Measurements from ENCODE around the gene ZNF701. TPM values are rescaled to one million over a fixed set of nuclear protein-coding genes. Genes with fewer than 3 reads are reported as not detected.

The ZNF701 gene
- total RNA-seq, 4 donors from 2014 or later: 12.2 to 21.1 (median 17.6) TPM

DNA sequence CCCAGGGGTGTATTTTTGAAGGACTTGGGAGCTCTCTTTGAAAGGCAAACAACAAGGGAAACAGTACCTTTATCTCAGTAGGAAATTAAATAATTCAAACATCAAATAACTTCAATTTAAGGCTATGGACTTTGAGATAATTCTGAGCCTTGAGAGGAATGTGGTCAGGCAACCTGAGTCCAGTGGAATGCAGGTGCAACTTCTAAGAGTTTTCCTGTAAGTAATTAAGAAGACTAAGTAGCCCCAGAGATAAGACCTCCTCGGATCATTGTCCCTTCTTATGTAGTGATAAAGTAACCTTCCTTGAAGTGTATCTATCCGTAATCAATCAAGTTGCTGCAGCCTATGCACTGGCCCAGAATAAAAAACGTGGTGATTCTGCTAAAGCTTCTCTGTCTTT, 29.2 kb downstream of the ZNF701 start:
- TF ChIP-seq, protein P1, sequence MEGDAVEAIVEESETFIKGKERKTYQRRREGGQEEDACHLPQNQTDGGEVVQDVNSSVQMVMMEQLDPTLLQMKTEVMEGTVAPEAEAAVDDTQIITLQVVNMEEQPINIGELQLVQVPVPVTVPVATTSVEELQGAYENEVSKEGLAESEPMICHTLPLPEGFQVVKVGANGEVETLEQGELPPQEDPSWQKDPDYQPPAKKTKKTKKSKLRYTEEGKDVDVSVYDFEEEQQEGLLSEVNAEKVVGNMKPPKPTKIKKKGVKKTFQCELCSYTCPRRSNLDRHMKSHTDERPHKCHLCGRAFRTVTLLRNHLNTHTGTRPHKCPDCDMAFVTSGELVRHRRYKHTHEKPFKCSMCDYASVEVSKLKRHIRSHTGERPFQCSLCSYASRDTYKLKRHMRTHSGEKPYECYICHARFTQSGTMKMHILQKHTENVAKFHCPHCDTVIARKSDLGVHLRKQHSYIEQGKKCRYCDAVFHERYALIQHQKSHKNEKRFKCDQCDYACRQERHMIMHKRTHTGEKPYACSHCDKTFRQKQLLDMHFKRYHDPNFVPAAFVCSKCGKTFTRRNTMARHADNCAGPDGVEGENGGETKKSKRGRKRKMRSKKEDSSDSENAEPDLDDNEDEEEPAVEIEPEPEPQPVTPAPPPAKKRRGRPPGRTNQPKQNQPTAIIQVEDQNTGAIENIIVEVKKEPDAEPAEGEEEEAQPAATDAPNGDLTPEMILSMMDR (IDR thresholded peaks at IDR 0.05; ENCODE audit: low read depth): no peak

DNA sequence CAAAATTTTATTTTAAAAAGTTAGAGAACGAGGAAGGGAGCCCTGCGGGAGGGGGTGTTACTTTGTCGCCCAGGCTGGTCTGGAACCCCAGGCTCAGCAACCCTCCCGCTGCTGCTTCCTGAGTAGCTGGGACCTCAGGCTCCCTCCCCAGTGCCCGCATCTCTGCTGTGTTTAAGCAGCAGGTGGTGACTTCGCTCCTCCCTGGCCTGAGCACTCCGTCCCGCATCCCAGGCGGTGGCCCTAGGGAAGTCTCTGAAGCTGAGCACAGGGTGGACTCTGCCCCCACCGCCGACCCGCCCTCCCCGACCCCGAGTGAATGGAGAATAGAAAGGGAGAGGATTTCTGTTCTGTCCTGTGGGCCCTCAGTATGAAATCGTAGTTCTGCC, 30.5 kb downstream of the ZNF701 start:
- TF ChIP-seq, protein P1 (IDR thresholded peaks at IDR 0.05; ENCODE audit: low read depth): no peak

DNA sequence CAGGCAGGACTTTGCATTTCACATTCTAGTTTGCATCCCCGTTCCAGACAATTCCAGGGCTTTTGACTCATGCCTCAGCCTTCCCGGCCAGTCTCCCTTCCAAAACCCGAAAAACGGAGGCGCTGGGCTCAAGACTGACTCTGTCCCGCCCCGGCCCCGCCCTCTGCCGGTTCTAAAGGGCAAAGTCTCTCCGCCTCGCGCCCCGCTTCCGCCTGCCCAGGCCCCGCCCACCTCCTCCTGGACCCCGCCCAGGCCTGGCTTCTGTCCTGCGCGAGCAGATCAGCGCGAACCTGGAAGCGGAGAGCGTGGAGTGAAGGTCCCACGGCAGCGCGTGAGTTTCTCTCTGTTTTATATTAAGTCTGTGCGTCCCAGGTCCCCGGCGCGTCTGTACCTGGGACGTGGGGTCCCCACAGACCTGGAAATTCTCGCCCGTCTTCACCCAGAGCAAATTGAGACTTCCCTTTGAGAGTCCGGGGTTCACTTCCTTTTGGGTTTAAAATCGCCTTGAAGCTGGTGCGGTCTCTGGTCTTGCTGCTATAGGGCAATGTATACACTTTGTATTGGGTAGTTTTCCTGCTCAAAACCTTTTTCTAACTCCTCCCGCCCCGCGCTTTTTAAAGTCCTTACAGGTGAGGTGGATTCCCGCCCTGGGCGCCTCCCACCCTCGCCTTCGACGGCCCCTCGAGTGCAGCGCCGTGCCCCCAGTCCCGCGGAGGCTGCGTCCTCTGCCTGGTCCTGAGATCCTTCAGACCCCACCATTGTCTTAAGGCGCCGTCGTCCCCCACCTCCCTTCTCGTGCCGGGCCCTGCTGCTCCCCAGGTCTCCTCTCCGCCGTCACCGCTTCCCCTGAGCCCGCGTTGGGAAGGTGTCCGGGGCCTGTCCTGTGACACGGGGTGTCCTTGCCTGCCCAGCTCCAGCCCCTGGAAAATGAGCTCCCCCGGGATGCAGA, 31.2 kb downstream of the ZNF701 start:
- TF ChIP-seq, protein P1 (IDR thresholded peaks at IDR 0.05; ENCODE audit: low read depth): no peak

DNA sequence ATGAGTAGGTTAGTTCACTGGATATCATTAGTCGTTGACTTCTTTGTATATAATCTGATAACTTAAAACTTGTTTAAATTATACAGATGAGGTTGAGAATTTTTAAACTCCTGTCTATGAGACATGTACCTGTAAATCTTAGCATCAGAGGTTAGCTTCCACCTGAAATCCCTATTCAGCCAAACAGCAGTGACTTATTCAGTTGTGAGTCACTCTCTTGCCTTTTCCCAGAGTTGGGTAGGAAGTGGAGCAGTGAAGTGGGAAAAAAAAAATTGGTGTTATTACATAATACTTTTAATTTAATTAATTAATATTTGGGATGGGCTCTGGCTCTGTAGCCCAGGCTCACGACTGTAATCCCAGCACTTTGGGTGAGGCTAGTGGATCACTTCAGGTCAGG, 32.9 kb downstream of the ZNF701 start:
- TF ChIP-seq, protein P1 (IDR thresholded peaks at IDR 0.05; ENCODE audit: low read depth): no peak

DNA sequence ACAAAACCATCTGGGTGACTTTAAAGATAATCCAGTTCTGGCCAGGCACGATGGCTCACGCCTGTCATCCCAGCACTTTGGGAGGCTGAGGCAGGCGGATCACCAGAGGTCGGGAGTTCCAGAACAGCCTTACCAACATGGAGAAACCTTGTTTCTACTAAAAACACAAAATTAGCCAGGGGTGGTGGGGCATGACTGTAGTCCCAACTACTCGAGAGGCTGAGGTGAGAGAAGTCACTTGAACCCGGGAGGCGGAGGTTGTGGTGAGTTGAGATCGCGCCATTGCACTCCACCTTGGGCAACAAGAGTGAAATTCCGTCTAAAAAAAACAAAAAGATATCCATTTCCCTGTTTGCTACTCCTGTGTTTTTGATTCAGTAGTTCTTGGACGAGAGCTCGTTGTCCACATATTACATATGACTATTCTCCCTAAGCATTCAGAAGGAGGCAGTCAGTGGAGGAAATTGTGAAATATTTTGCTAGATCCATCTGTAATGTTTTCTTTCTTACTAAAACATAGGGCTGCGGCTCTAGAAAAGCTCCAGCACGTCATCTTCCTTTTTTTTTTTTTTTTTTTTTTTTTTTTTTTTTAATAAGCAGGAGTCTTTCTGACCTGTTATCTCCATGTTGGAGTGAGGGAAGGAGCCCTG, 33.6 kb downstream of the ZNF701 start:
- TF ChIP-seq, protein P1 (IDR thresholded peaks at IDR 0.05; ENCODE audit: low read depth): no peak

DNA sequence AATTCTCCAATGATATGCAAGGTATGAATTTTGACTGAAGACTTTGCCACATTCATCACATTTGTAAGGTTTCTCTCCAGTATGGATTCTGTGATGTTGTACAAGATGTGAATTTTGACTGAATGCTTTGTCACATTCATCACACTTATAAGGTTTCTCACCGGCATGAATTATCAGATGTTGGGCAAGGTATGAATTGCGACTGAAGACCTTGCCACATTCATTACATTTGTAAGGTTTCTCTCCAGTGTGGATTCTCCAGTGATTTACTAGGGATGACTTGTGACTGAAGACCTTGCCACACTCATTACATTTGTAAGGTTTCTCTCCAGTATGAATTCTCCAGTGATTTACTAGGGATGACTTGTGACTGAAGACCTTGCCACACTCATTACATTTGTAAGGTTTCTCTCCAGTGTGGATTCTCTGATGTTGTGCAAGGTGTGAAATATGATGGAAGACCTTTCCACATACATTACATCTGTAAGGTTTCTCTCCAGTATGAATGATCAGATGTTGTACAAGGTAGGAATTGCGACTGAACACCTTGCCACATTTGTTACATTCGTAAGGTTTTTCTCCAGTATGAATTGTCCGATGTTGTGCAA, 43.3 kb downstream of the ZNF701 start:
- TF ChIP-seq, protein P1 (IDR thresholded peaks at IDR 0.05; ENCODE audit: low read depth): no peak

DNA sequence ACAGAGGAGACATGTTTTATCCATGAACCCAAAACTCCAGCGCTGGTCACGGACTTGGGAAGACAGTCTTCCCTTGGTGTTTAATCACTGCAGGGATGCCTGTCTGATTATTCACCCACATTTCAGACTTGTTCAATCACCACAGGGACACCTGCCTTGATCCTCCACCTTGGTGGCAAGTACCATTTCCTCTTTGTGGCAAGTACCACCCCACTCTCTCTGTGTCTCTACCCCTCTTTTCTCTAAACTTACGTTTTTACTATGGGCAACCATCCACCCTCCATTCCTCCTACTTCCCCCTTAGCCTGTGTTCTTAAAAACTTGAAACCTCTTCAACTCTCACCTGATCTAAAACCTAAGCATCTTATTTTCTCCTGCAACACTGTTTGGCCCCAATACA, 51.3 kb downstream of the ZNF701 start:
- TF ChIP-seq, protein P1 (IDR thresholded peaks at IDR 0.05; ENCODE audit: low read depth): no peak
